ENCODE data around the gene REPIN1.

Gene REPIN1

DNA sequence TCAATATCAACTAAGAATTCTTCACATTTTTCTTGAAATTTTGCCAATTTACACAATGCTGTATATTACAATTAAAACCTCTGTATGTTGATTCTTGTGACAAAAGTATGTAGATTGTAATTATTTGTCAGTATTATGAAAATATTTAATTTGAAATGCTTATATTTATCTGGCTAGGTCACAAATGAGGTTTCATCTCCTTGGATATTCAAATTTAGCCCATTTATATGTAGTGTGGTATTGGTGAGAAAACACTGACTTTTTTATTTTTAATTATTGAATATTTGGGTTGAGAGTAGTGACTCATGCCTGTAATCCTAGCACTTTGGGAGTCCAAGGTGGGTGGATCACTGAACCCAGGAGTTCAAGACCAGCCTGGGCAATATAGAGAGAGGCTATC is 24.3 kb upstream of the REPIN1 start:
- no peaks in the 10 kb centered on the region for H3K9me2 ChIP-seq (replicated peaks; ENCODE audit: low read depth, low read length)
- H3K9me3 ChIP-seq (ENCODE audit: insufficient read depth, low read depth, low read length): no peaks in the 10 kb centered on the region
- no peaks in the 10 kb centered on the region for H3K4me1 ChIP-seq (ENCODE audit: insufficient read depth, low read length, poor library complexity, severe bottlenecking)
- no peaks in the 10 kb centered on the region for H3F3A ChIP-seq (ENCODE audit: low read depth)
- H4K20me1 ChIP-seq (ENCODE audit: insufficient read depth, low read length, poor library complexity, severe bottlenecking): no peaks in the 10 kb centered on the region
- no peak overlapping the region for H3K4me2 ChIP-seq (ENCODE audit: low read depth, low read length, poor library complexity, severe bottlenecking)
- no peak for TF ChIP-seq EZH2phosphoT487 (IDR thresholded peaks at IDR 0.05; ENCODE audit: borderline replicate concordance)
- TF ChIP-seq, protein P1, sequence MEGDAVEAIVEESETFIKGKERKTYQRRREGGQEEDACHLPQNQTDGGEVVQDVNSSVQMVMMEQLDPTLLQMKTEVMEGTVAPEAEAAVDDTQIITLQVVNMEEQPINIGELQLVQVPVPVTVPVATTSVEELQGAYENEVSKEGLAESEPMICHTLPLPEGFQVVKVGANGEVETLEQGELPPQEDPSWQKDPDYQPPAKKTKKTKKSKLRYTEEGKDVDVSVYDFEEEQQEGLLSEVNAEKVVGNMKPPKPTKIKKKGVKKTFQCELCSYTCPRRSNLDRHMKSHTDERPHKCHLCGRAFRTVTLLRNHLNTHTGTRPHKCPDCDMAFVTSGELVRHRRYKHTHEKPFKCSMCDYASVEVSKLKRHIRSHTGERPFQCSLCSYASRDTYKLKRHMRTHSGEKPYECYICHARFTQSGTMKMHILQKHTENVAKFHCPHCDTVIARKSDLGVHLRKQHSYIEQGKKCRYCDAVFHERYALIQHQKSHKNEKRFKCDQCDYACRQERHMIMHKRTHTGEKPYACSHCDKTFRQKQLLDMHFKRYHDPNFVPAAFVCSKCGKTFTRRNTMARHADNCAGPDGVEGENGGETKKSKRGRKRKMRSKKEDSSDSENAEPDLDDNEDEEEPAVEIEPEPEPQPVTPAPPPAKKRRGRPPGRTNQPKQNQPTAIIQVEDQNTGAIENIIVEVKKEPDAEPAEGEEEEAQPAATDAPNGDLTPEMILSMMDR (conservative IDR thresholded peaks at IDR 0.05; ENCODE audit: low read length): no peak
- H3K36me3 ChIP-seq (ENCODE audit: insufficient read depth, low read length): no peaks in the 10 kb centered on the region
- no peak overlapping the region for H2AFZ ChIP-seq (ENCODE audit: low read length)
- no peak overlapping the region for H3K4me3 ChIP-seq (ENCODE audit: low read length, poor library complexity, severe bottlenecking)
- H3K79me2 ChIP-seq (ENCODE audit: insufficient read depth, low read length): no peaks in the 10 kb centered on the region
- H3K27me3 ChIP-seq (ENCODE audit: insufficient read depth, low read length, poor library complexity, severe bottlenecking): no peaks in the 10 kb centered on the region
- H3K9ac ChIP-seq (ENCODE audit: low read depth, low read length, poor library complexity, severe bottlenecking): no peak overlapping the region

DNA sequence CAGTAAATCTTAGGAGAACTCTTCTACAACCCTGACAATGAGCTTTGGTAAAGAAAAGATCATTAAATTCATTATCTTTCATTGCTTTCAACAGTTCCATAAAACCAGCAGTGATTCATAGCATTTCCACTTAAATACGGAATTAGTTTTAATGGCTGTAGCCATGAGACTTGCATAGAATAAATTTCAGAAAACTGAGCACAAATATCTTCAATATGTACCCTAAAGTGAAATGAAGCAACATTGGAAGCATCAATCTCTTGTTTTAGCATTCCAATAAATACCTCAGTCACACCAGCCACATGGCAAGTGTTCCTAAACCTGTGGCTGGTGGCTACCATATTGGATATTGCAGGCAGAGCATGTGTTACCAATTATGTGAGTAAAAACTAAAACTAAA is 23.6 kb upstream of the REPIN1 start:
- Histone ChIP-seq H3K4me3 (ENCODE audit: low read length, poor library complexity, severe bottlenecking) (no peak overlapping the region), H3K27me3 (ENCODE audit: insufficient read depth, low read length, poor library complexity, severe bottlenecking) (no peaks in the 10 kb centered on the region), H4K20me1 (ENCODE audit: insufficient read depth, low read length, poor library complexity, severe bottlenecking) (no peaks in the 10 kb centered on the region), H3K4me2 (ENCODE audit: low read depth, low read length, poor library complexity, severe bottlenecking) (no peak overlapping the region), H2AFZ (ENCODE audit: low read length) (no peak overlapping the region), H3K9me2 (replicated peaks; ENCODE audit: low read depth, low read length) (no peaks in the 10 kb centered on the region), H3F3A (ENCODE audit: low read depth) (no peaks in the 10 kb centered on the region), H3K79me2 (ENCODE audit: insufficient read depth, low read length) (no peaks in the 10 kb centered on the region), H3K4me1 (ENCODE audit: insufficient read depth, low read length, poor library complexity, severe bottlenecking) (no peaks in the 10 kb centered on the region), H3K9me3 (ENCODE audit: insufficient read depth, low read depth, low read length) (no peaks in the 10 kb centered on the region), H3K9ac (ENCODE audit: low read depth, low read length, poor library complexity, severe bottlenecking) (no peak overlapping the region), H3K36me3 (ENCODE audit: insufficient read depth, low read length) (no peaks in the 10 kb centered on the region)
- TF ChIP-seq, protein P1 (conservative IDR thresholded peaks at IDR 0.05; ENCODE audit: low read length): no peak
- TF ChIP-seq EZH2phosphoT487 (IDR thresholded peaks at IDR 0.05; ENCODE audit: borderline replicate concordance): no peak

DNA sequence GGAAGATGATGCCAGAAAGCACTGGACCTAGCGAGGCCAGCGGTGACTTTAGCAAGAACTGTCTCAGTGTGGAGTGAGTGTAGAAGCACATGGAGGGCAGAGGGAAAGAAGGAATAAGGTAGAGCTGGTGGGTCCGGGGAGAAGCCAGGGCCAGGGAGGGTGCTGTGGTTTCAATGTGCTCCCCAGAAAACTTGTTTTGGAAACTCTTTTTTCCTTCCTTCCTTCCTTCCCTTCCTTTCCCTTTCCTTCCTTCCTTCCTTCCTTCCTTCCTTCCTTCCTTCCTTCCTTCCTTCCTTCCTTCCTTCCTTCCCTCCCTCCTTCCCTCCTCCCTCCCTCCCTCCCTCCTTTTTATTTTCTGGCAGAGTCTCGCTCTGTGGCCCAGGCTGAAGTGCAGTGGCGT is 21.7 kb upstream of the REPIN1 start:
- Histone ChIP-seq H3F3A (ENCODE audit: low read depth) (no peaks in the 10 kb centered on the region), H3K9me3 (ENCODE audit: insufficient read depth, low read depth, low read length) (no peaks in the 10 kb centered on the region), H3K9me2 (replicated peaks; ENCODE audit: low read depth, low read length) (no peaks in the 10 kb centered on the region), H3K4me3 (ENCODE audit: low read length, poor library complexity, severe bottlenecking) (no peak overlapping the region), H3K4me2 (ENCODE audit: low read depth, low read length, poor library complexity, severe bottlenecking) (no peak overlapping the region), H2AFZ (ENCODE audit: low read length) (no peak overlapping the region), H4K20me1 (ENCODE audit: insufficient read depth, low read length, poor library complexity, severe bottlenecking) (no peaks in the 10 kb centered on the region), H3K4me1 (ENCODE audit: insufficient read depth, low read length, poor library complexity, severe bottlenecking) (no peaks in the 10 kb centered on the region), H3K9ac (ENCODE audit: low read depth, low read length, poor library complexity, severe bottlenecking) (no peak overlapping the region), H3K27me3 (ENCODE audit: insufficient read depth, low read length, poor library complexity, severe bottlenecking) (no peaks in the 10 kb centered on the region), H3K79me2 (ENCODE audit: insufficient read depth, low read length) (no peaks in the 10 kb centered on the region), H3K36me3 (ENCODE audit: insufficient read depth, low read length) (no peaks in the 10 kb centered on the region)
- TF ChIP-seq EZH2phosphoT487 (IDR thresholded peaks at IDR 0.05; ENCODE audit: borderline replicate concordance): no peak
- TF ChIP-seq, protein P1 (conservative IDR thresholded peaks at IDR 0.05; ENCODE audit: low read length): no peak

Data from Loucy (cell line).